HG03097 (cell line): ENCODE data around the gene NELL1.
A peak's percentile ranks its signal among the peaks of the same experiment; 100 is the strongest.

Experiments used
- ATAC-seq: cut with Tn5 transposase; IDR thresholded peaks from one replicate; pipeline ENCODE4 v1.9.1; 2021; ENCODE audit not compliant: unreplicated experiment, low FRiP score

Gene NELL1

GRCh38 chr11:21396342-21397008, 727.1 kb downstream of the NELL1 start:
- ATAC-seq: no peak

DNA sequence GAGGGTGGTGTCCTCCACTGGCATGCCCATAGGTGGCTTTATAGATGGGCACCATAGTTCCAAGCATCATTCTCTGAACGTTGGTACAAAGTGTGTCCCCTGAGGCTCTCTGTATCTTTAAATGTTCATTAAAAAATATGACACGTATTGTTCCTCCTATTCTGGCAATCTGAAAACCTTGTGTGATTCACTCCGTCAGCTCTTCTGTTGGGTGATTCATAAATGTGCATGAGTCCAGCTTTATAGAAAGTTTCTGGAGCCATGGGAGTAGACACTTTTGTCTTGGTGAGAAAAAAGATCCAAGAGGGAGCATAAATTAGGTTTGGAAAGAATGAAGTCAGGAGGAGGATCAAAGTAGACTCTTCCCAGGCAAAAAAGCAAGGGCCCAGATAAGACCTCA, 728.8 kb downstream of the NELL1 start:
- ATAC-seq: no peak

GRCh38 chr11:21401496-21401895, 732.1 kb downstream of the NELL1 start:
- ATAC-seq: no peak

GRCh38 chr11:21402274-21402673, 732.9 kb downstream of the NELL1 start:
- ATAC-seq: no peak

- no peak for ATAC-seq
These were observed 733.7 kb downstream of the NELL1 start for GRCh38 chr11:21403069-21403468.

DNA sequence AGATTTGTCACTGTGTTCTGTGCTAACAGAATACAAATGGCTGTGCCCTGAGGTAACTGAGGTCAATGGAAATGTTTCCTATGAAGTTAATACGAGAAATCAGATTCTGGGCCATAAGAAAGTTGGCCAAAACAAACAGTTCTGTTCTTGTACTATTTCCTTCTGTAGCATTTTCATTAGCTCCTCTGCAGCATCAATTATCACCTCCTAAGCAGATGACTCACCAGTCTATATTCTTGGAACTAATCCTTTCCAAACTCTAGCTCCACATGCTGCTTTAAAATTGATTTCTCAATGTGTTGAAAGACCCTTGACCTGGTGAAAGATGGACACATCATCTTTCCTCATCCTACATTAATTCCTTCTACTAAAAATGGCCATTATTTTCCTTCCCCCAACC, 736.0 kb downstream of the NELL1 start:
- no peak for ATAC-seq

DNA sequence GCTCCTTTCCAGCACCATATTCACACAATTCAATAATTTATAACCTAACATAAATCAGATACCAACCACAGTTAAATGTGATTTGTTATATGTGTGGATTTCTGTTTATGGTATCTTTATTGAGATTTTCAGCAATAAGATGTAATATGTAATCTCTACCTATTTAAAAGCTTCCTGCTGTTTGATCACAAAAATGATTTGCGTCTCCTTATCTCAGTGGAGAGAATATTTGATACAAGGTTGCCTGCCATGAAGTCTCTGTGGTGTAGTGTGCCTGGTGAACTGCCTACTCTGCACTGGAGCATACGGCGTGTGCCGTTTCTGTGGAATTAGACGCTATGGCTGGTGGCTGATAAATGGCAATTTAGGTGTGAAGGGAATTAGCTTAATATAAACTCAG, 741.1 kb downstream of the NELL1 start:
- ATAC-seq: no peak

GRCh38 chr11:21411104-21411503, 741.7 kb downstream of the NELL1 start:
- no peak for ATAC-seq

GRCh38 chr11:21411597-21411996, 742.2 kb downstream of the NELL1 start:
- ATAC-seq: no peak

- no peak for ATAC-seq
These were observed 743.4 kb downstream of the NELL1 start for GRCh38 chr11:21412652-21413383.

- ATAC-seq: no peak
These were observed 745.6 kb downstream of the NELL1 start for GRCh38 chr11:21414953-21415352.

- no peak for ATAC-seq
These were observed 746.2 kb downstream of the NELL1 start for GRCh38 chr11:21415606-21416005.

- ATAC-seq: no peak
These were observed 752.4 kb downstream of the NELL1 start for GRCh38 chr11:21421711-21422329.

DNA sequence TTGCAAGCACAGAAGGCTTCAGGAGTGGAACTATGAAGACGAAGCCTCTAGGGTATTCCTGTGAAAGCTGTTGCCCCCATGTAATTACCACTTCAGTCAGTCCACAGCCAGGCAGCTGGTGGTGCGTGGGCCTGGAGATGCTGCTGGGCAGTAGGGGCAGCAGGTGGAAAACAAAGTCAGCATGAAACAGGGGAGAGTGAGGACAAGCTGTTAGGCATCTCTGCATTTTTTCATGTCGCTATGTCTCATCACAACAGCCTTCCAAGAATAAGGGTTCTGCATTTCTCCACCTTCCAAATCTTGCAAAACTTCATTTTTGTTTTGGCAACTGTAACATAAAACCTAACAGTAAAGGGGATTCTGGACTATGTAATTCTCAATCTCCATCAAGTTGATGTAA, 757.5 kb downstream of the NELL1 start:
- ATAC-seq: no peak

DNA sequence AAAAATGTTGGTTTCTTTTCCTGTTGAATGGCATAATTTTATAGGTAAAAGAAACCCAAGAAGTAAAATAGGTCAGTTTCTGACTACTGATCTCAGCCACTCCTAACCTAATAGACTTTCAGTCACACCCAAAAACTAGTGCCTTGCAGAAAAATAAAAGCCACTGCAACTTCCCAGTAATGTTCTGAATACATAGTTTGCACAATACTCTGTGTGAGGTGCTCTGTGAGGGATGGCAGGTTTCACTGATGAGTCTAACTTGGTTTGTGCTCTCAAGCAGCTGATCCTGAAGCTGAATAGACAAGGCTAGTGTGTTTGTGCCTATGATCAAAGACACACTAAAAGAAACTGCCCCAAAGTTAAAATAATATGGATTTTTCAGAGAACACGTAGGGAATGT, 758.3 kb downstream of the NELL1 start:
- no peak for ATAC-seq

DNA sequence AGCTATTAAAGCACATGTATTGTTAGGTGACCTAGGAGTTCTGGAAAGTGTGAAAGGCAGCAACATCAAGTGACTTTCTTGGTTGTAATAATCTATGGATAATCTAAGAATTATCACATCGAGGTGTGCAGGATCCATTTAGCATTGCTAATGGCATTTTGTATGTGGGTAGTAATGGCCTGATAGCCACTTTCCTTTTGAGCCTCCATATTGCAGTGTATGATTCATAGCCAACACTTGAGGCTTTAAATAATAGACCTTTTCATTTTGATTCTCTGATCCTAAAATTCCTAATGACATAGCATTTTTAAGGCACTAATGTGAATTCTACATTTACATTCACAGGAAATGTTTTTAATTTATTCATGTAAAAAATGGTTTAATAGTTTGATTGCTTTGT, 759.4 kb downstream of the NELL1 start:
- ATAC-seq: no peak

DNA sequence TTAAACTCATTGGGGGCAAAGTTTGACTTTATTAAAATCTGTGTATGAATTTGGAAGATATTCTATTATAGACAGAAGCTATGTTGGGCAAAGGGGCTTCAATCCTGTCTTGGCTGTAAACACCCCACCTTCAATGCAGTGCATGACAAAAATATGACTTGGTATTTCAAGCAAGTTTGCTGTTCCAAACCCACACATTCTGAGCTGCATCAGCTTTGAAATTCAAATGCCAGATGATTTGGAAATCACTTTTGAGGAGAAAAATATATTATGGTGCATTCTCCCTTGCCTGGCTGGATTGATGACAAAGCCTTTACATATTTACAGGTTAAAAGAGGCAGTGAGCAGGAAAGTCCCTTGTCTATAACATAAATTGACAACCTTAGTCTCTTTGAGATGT, 760.0 kb downstream of the NELL1 start:
- ATAC-seq: no peak

DNA sequence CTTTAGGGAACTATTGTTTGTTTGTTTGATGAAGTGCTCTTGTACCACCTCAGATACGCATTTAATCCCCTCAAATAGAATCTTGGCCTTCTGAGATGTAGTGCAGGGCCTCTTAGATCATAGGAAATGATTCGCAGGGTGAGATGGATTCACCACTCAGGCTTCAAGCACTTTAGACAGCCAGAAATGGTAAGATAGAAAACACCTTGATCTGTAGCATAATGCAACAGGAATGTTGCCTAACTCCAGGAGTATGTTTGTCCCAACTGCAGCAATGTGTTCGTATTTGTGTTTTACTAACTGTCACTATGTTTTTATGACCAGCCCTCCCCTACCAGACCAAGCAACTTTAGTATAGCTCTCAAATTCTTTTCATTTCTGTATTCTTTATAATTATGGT, 761.2 kb downstream of the NELL1 start:
- no peak for ATAC-seq

DNA sequence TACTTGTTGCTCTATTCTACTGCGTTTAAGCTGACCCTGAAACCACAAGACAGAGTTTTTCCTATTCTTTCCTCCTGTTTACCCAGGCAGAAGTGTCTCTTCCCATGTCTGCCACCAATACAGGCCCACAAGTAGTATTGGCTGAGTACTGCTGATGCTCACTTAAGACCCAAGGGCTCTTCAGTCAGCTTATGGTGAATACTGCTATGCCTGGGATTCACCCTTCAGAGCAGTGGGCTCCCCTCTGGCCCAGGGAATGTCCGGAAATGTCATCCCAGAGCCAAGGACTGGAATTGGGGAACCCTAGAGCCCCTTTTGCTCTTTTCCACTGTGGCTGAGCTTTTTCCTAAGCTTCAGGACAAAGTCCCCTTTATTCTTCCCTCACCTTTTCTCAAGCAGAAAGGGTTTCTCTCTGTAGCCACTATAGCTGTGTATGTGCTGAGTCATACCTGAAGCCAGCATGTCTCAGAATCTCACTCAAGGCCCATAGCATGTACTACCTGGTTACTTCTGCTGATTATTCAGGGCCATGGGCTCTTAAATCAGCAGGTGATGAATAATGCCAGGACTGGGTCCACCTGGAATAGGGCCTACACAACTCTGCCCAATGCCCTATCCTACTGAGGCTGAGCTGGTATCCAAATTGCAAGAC, 777.7 kb downstream of the NELL1 start:
- peak; percentile 85 for ATAC-seq

DNA sequence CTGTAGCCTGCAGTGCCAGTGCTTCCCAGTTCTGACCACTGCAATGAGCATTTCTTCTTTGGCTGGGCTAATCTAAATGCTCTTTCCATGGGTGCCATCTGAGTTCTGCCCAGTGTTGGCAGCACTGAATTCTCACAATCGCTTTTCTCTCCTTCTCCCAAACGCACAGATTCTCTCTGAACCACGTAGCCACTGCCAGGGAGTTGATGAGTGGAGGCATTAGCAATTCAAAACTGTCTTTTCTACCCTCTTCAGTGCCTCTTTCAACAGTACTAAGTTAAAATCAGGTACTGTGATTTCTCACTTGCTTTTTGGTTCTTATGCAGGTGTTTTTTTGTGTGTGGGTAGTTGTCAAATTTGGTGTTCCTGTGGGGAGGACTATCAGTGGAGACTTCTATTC, 778.5 kb downstream of the NELL1 start:
- ATAC-seq: no peak

DNA sequence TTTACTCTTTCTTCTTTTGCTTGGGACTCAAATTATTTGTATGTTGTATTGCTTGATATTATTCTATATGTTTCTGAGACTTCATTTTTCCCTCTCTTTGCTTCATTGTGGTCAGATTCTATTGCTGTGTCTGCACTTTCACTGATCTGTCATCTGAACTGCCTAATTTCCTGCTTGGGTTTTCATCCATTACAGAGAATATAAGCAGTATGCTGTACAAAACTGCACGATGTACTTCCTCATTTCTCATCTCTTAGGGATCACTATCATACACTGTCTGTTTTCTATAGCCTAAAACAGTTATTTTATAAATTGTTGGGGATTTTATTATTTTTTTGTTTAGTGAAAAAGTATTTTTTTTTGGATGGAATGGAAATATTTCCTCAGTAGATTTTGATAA, 786.8 kb downstream of the NELL1 start:
- ATAC-seq: no peak
